SK-N-SH treated with all-trans-retinoic acid at 6 μM for 48 hours (cell line): Measurements from ENCODE around the gene PSPN.

ENCODE experiments used
- ATAC-seq: fragments of 200-7000 bp; cut with Tn5 transposase; 3 replicates; pipeline ENCODE4 v1.9.1; 2020; ENCODE audit warnings: mild to moderate bottlenecking, moderate library complexity
- BACH2 ChIP-seq: fragments of 250-450 bp; sonication (Bioruptor Pico); IDR thresholded peaks from 2 replicates; pipeline ENCODE4 v1.9.0; 2021; ENCODE audit warnings: mild to moderate bottlenecking, borderline replicate concordance
- ISL1 ChIP-seq: fragments of 250-450 bp; sonication (Bioruptor Pico); IDR thresholded peaks from 2 replicates; pipeline ENCODE4 v2.1.2; 2022; ENCODE audit warnings: mild to moderate bottlenecking, moderate library complexity
- OSR1 ChIP-seq: fragments of 250-450 bp; sonication (Bioruptor Pico); IDR thresholded peaks from 2 replicates; pipeline ENCODE4 v1.8.0; 2022; ENCODE audit warnings: moderate library complexity, mild to moderate bottlenecking, inconsistent platforms
- PPARA ChIP-seq: fragments of 250-450 bp; sonication (Bioruptor Pico); IDR thresholded peaks from 2 replicates; pipeline ENCODE4 v1.5.0; 2020; ENCODE audit warnings: mild to moderate bottlenecking, borderline replicate concordance
- RARB ChIP-seq: fragments of 250-450 bp; sonication (Bioruptor Pico); IDR thresholded peaks from 2 replicates; pipeline ENCODE4 v1.8.0; 2021; ENCODE audit warnings: mild to moderate bottlenecking, moderate library complexity
- SNAI2 ChIP-seq: fragments of 250-450 bp; sonication (Bioruptor Pico); IDR thresholded peaks from 2 replicates; pipeline ENCODE4 v1.5.0; 2020; ENCODE audit warnings: mild to moderate bottlenecking, moderate library complexity
- TCF4 ChIP-seq: fragments of 250-450 bp; sonication (Bioruptor Pico); IDR thresholded peaks from 2 replicates; pipeline ENCODE4 v1.8.0; 2021; ENCODE audit warnings: mild to moderate bottlenecking, moderate library complexity, borderline replicate concordance
- ZFP3 ChIP-seq: fragments of 250-450 bp; sonication (Bioruptor Pico); IDR thresholded peaks from 2 replicates; pipeline ENCODE4 v1.5.0; 2020; ENCODE audit warnings: mild to moderate bottlenecking, moderate library complexity
- ZNF565 ChIP-seq: fragments of 450-650 bp; formaldehyde crosslinking; conservative IDR thresholded peaks from 2 replicates; pipeline ENCODE4 v1.5.0; 2020; ENCODE audit warnings: low read depth, mild to moderate bottlenecking, moderate library complexity
- ZNF70 ChIP-seq: fragments of 450-650 bp; formaldehyde crosslinking; IDR thresholded peaks from 2 replicates; pipeline ENCODE4 v1.5.0; 2020; ENCODE audit warnings: mild to moderate bottlenecking, moderate library complexity
- TF ChIP-seq, protein P1 (sequence below): fragments of 250-450 bp; sonication (Bioruptor Pico); IDR thresholded peaks from 2 replicates; pipeline ENCODE4 v1.5.0; 2020; ENCODE audit warnings: mild to moderate bottlenecking, moderate library complexity
- TF ChIP-seq, protein P2 (sequence below): fragments of 250-450 bp; sonication (Bioruptor Pico); IDR thresholded peaks from 2 replicates; pipeline ENCODE4 v1.8.0; 2021; ENCODE audit warnings: low read depth, mild to moderate bottlenecking, moderate library complexity, borderline replicate concordance
- TF ChIP-seq, protein P3 (sequence below): fragments of 250-450 bp; sonication (Bioruptor Pico); IDR thresholded peaks from 2 replicates; pipeline ENCODE4 v1.8.0; 2020; ENCODE audit warnings: mild to moderate bottlenecking, moderate library complexity, borderline replicate concordance
- TF ChIP-seq, protein P4 (sequence below): fragments of 250-450 bp; sonication (Bioruptor Pico); IDR thresholded peaks from 2 replicates; pipeline ENCODE4 v1.5.1; 2021; ENCODE audit warnings: mild to moderate bottlenecking, moderate library complexity
- TF ChIP-seq, protein P5 (sequence below): fragments of 250-450 bp; sonication (Bioruptor Pico); IDR thresholded peaks from 2 replicates; pipeline ENCODE4 v1.5.1; 2020; ENCODE audit warnings: low read depth, mild to moderate bottlenecking, moderate library complexity

The PSPN gene

DNA sequence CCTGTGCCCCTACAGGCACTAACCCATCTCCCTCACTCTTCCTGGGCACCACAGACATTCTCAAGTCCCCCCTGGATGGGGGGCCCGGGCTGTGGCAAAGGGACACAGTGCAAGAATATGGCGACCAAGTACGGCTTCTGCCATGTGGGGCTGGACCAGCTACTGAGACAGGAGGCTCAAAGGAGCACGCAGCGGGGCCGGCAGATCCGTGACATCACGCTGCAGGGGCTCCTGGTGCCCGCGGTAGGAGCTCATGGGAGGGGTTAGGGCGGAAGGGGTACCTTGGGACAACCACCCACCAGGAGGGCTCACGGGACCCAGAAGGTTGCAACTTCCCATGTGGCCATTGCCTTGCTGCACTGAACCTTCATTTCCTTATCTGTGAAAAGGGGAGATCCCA is 20.6 kb upstream of the PSPN start:
- ATAC-seq: no peak
- TF ChIP-seq, protein P1, sequence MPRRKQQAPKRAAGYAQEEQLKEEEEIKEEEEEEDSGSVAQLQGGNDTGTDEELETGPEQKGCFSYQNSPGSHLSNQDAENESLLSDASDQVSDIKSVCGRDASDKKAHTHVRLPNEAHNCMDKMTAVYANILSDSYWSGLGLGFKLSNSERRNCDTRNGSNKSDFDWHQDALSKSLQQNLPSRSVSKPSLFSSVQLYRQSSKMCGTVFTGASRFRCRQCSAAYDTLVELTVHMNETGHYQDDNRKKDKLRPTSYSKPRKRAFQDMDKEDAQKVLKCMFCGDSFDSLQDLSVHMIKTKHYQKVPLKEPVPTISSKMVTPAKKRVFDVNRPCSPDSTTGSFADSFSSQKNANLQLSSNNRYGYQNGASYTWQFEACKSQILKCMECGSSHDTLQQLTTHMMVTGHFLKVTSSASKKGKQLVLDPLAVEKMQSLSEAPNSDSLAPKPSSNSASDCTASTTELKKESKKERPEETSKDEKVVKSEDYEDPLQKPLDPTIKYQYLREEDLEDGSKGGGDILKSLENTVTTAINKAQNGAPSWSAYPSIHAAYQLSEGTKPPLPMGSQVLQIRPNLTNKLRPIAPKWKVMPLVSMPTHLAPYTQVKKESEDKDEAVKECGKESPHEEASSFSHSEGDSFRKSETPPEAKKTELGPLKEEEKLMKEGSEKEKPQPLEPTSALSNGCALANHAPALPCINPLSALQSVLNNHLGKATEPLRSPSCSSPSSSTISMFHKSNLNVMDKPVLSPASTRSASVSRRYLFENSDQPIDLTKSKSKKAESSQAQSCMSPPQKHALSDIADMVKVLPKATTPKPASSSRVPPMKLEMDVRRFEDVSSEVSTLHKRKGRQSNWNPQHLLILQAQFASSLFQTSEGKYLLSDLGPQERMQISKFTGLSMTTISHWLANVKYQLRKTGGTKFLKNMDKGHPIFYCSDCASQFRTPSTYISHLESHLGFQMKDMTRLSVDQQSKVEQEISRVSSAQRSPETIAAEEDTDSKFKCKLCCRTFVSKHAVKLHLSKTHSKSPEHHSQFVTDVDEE (CRISPR knock-in tag): no peak
- TF ChIP-seq RARB (CRISPR knock-in tag): no peak
- TF ChIP-seq, protein P2, sequence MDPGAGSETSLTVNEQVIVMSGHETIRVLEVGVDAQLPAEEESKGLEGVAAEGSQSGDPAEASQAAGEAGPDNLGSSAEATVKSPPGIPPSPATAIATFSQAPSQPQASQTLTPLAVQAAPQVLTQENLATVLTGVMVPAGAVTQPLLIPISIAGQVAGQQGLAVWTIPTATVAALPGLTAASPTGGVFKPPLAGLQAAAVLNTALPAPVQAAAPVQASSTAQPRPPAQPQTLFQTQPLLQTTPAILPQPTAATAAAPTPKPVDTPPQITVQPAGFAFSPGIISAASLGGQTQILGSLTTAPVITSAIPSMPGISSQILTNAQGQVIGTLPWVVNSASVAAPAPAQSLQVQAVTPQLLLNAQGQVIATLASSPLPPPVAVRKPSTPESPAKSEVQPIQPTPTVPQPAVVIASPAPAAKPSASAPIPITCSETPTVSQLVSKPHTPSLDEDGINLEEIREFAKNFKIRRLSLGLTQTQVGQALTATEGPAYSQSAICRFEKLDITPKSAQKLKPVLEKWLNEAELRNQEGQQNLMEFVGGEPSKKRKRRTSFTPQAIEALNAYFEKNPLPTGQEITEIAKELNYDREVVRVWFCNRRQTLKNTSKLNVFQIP (CRISPR knock-in tag): no peak
- no peak for TF ChIP-seq ZFP3 (CRISPR knock-in tag)
- no peak for TF ChIP-seq PPARA (CRISPR knock-in tag)
- no peak for TF ChIP-seq SNAI2 (CRISPR knock-in tag)
- no peak for TF ChIP-seq ZNF70 (CRISPR knock-in tag)
- no peak for TF ChIP-seq ZNF565 (CRISPR knock-in tag)
- TF ChIP-seq, protein P3, sequence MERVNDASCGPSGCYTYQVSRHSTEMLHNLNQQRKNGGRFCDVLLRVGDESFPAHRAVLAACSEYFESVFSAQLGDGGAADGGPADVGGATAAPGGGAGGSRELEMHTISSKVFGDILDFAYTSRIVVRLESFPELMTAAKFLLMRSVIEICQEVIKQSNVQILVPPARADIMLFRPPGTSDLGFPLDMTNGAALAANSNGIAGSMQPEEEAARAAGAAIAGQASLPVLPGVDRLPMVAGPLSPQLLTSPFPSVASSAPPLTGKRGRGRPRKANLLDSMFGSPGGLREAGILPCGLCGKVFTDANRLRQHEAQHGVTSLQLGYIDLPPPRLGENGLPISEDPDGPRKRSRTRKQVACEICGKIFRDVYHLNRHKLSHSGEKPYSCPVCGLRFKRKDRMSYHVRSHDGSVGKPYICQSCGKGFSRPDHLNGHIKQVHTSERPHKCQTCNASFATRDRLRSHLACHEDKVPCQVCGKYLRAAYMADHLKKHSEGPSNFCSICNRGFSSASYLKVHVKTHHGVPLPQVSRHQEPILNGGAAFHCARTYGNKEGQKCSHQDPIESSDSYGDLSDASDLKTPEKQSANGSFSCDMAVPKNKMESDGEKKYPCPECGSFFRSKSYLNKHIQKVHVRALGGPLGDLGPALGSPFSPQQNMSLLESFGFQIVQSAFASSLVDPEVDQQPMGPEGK (CRISPR knock-in tag): no peak

DNA sequence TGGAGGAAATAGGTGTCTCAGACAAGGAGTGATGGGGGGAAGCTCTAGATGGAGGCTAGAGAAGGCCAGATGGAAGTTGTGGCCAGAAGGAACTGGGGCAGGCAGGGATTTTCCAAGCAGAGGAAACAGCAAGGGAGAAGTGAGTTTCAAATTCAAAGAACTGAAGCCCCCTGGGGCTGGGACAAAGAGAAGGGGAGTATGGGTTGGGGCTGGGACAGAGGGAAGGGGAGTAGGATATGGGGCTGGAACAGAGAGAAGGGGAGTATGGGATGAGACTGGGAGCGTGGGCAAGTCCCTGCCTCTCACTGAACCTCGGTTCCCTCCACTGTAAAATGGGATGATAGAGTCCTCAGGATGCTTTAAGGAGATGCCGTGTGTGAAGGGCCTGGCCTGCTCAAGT is 19.1 kb upstream of the PSPN start:
- TF ChIP-seq, protein P2 (CRISPR knock-in tag): no peak
- no peak for TF ChIP-seq BACH2
- TF ChIP-seq, protein P4, sequence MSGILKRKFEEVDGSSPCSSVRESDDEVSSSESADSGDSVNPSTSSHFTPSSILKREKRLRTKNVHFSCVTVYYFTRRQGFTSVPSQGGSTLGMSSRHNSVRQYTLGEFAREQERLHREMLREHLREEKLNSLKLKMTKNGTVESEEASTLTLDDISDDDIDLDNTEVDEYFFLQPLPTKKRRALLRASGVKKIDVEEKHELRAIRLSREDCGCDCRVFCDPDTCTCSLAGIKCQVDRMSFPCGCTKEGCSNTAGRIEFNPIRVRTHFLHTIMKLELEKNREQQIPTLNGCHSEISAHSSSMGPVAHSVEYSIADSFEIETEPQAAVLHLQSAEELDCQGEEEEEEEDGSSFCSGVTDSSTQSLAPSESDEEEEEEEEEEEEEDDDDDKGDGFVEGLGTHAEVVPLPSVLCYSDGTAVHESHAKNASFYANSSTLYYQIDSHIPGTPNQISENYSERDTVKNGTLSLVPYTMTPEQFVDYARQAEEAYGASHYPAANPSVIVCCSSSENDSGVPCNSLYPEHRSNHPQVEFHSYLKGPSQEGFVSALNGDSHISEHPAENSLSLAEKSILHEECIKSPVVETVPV: no peak
- TF ChIP-seq, protein P5, sequence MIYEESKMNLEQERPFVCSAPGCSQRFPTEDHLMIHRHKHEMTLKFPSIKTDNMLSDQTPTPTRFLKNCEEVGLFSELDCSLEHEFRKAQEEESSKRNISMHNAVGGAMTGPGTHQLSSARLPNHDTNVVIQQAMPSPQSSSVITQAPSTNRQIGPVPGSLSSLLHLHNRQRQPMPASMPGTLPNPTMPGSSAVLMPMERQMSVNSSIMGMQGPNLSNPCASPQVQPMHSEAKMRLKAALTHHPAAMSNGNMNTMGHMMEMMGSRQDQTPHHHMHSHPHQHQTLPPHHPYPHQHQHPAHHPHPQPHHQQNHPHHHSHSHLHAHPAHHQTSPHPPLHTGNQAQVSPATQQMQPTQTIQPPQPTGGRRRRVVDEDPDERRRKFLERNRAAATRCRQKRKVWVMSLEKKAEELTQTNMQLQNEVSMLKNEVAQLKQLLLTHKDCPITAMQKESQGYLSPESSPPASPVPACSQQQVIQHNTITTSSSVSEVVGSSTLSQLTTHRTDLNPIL (CRISPR knock-in tag): no peak
- no peak for TF ChIP-seq OSR1 (CRISPR knock-in tag)
- no peak for TF ChIP-seq ISL1 (CRISPR knock-in tag)
- no peak for TF ChIP-seq TCF4
- TF ChIP-seq SNAI2 (CRISPR knock-in tag): no peak
- TF ChIP-seq ZNF70 (CRISPR knock-in tag): no peak
- no peak for TF ChIP-seq RARB (CRISPR knock-in tag)
- TF ChIP-seq, protein P3 (CRISPR knock-in tag): no peak
- ATAC-seq: no peak

DNA sequence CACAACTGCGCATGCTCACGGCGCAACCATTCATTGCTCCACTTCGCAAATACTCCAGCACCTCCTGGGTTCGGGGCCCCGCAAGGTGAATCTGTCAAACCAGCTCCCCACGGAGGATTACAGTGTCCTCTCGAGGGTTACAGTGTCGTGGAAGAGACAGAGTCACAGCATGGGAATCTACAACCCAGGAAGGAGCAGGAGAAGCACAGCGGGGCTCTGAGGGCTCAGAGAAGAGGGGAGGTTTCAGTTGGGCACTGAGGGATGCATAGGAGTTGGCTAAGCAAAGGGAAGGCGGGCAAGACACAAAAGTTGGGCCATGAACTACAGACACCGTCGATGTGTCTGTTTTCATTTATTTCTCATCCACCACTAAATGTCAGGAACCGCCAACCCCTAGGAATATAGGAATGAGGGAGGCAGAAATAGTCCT is 18.3 kb upstream of the PSPN start:
- ATAC-seq: no peak
- TF ChIP-seq TCF4 (no peak), ZFP3 (CRISPR knock-in tag) (peak; percentile 100)
